ENCODE results near the gene ALDH1B1.

Gene ALDH1B1

DNA sequence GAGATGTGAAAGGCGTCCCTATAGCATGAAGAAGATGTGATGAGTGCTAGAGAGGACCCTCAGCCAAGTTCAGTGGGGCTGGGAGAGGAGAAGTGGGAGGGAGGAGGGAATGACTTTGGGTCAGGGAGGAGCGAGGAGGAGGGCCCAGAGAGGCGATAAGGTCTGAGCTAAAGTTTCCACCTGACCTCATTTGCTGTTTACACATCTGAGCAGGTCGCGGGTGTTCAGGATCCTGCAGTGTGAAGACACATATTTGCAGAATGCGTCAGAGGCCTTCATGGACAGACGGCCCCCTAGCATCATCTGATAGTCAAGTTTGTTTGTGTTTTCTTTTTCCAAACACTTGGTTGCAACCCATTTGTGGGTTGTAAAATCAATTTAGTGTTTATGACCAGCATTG is 50.7 kb downstream of the ALDH1B1 start:
- no peak for DNase-seq

DNA sequence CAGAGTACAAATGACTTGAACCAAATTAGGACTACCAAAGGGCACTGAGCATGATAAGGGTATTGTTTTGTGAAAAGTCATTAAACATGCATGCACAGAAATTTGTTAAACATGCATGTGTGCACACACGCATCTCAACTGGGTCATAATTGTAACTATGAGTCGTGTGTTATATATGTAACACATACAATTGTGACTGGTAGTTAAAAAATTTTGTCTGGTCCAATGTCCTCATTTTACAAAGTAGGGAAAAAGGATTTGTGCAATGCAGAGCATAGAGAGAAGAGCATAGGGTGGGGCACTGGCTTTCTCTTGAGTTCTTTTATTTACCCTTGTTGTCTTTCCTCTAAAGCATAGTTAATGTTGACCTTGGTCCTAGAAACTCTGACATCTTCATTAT is 51.1 kb downstream of the ALDH1B1 start:
- no peak for DNase-seq

DNA sequence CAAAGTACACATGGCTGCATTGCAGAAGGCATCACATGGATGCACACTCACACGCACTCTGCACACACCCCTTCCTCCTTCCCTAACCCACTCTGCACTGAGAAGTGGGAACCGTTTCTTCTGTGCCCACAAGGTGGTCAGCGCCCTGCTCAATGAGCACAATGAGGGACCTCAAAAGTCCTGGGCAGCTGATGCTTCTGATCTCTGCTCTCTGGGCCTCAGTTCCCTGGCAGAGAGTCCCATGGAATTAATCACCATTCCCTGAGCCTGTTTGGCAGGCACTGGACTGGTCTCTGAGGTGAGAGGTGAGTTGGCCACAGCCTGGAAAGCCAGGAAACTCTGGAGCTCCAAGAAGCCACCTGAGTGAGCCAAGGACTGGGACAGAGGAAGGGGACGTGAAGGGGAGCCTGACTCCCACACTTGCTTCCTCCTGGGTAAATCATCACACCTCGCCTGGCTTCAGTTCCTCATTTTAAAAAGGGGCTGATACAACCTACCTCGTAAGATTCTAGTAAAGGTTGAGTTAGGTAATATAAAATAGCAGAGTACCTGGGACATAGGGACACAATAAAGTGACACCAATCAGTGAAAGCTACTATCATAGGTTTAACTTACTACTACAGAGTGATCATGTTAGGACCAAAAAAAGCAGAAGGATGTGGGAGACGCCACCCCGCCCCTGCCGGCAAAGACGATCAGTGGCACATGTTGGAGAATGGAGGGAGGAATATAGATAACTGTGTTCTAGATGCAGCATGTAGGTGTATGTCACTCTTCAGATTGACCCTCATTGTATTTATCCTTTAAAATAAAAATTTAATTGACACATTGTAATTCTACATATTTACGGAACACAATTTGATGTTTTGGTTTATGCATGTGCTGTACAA is 52.9 kb downstream of the ALDH1B1 start:
- no peak for DNase-seq

DNA sequence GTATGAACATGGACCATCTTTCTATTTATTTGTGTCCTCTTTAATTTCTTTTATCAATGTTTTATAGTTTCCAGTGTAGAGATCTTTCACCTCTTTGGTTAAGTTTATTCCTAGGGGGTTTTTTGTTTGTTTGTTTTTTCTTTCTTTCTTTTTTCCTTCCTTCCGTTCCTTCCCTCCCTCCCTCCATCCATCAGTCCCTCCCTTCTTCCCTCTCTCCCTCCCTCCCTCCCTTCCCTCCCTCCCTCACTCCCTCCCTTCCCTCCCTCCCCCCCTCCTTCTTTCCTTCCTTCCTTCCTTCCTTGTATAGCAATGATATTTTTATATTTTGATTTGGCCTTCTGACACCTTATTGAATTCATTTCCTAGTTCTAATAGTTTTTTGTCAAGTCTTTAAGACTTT is 55.2 kb downstream of the ALDH1B1 start:
- DNase-seq: no peak
